ENCODE measurements around the gene SLC27A2.

SLC27A2 gene

DNA sequence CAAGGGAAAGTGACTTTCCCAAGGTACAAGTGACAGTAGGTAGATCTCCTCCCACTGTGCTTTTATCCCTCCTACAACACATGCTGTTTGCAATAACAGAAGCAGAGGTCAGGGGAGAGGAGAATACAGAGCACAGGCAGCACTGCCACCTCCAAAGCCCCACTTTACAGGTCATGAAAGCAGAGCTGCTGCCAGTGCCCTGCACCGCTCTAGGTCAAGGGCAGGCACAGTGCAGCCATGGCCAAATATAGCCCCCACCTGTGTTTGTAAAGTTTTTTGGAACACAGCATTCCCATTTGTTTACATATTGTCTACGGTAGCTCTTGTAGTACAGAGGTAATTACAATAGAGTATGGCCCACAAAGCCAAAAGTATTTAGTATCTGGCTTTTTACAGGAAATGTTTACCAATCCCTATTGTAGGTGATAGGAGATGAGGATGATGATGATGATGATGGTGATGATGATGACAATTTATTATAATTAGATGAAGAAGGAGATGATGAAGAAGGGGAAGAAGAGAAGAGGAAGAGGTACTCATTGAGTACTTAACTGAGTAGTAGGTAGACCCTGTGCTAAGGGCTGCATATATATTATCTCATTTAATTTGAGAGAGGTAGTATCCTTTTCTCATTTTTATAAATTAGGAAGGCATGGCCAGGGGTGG, 63.1 kb downstream of the SLC27A2 start:
- DNase-seq: no peak

DNA sequence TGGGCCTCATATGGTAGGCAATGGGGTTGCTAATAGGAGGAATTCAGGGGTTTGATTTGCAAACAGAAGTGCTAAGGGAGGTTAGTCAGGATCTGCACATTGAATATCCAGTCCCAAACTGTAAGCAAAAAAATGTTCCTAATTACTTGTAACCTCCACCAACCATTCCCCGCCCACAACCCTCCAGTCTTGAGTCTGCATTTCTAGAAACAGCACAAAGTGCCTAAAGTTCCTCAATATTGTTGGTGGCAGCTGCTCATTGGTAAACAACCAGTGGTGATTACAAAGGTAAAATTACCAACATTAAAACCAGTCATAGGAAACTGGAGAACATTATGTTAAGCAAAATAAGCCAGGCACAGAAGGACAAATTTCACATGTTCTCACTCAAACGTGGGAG, 64.6 kb downstream of the SLC27A2 start:
- DNase-seq: no peak

DNA sequence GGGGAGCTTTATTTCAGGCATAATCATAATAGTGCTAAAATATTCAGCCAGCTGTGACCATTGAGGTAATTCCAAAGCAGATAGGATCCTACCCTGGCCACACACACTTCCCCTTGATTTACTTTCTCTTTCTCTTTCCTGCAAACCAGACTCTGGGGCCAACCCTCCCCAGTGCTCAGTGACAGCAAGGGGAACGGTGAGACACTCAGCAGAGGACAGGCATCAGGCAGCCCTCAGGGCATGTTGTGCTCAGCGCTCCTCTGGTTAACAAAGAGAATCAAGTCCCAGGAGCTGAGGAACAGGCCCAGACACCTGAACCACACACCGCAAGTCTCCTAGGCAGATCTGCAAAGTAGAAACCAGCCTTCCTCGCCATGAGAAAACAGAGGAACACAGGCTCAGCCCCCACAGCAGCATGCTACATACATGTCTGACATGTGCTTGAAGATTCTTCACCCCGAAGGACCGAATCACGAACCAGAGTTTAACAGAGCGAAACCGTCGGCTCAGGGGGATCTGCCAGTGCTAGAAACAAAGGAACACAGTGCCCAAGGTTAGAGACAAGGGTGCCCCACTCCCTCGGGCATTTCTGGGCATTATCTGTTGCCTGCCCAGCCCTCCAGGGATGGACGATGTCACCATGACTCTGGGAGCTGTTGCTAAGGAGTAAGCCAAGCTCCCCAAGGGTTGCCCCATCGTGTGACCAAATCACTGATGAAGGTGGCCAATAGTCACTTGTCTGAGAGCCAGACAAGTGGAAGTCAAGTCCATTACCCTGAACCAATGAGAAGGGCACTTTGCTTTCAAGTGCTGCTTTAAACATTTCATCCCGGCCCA, 66.0 kb downstream of the SLC27A2 start:
- no peak for DNase-seq

DNA sequence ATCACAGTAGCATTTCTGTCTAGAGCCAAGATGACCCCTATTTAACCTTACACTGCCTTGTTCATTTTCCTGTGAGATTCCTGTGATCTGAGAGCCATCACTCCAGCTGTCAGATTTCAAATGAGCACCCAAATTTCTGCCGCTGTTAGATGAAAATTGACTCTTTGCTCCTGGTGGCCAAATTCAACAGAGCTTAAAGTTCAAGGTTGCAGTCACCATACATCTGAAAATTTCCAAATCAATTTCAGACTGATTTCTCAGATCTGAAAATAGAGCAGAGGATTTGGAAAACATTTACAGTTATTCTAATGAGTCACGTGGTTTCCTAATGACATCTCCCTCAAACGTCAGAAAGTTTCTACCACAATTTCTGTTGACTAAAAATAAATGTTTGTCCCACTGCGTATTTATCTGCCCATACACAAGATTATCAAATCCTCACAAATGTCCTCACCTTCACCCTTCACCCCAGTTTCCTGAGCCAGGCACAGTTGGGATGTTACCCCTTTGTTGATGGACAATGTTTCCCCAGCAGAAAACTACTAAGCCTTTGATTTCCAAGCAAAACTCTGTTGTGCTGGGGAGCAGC, 67.1 kb downstream of the SLC27A2 start:
- no peak for DNase-seq

DNA sequence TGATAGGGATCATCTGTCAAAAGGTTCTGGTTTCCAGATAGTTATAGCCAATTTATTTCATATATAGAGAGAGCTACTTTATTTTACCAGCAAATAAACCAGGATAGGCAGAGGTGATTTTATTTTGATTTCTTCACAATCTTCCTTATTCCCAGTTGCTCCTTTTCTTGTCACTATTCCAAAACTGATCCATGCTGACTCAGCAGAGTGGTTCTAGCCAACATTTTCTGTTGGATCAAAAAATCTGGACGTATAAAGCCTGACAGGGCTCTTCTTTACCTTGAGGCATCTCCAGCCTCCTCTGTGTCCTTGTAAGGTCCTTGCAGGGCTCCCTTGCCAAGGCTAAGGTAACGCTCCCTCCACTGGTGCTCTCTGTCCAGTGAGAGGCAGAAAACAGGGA, 67.7 kb downstream of the SLC27A2 start:
- no peak for DNase-seq

DNA sequence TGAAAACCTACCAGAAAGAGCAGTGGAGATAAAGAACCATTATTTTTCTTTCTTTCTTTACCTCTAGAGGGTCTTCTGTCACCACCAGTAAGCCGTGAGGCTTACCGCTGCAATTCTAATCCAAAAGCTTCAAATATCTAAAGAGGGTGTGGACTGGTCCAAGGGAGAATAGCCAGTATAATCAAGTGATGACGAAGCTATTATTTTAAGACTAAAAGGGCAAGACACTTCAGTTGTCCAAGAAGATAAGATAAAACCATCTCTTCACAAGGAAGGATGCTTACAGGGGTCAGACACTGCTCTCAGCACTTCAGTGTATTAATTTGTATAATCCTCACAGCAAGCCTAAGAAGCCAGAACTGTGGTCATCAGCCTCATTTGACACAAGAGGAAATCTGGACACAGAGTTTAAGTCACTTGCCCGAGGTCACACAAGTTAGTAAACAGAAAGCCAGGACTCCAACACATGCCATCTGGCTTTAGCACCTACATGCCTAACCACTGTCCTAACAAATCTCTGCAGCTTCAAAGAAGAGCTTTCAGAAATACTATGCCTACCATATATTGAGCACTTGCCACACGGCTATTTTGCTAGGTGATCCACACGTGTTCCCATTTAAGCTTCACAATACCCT, 68.9 kb downstream of the SLC27A2 start:
- DNase-seq: no peak

DNA sequence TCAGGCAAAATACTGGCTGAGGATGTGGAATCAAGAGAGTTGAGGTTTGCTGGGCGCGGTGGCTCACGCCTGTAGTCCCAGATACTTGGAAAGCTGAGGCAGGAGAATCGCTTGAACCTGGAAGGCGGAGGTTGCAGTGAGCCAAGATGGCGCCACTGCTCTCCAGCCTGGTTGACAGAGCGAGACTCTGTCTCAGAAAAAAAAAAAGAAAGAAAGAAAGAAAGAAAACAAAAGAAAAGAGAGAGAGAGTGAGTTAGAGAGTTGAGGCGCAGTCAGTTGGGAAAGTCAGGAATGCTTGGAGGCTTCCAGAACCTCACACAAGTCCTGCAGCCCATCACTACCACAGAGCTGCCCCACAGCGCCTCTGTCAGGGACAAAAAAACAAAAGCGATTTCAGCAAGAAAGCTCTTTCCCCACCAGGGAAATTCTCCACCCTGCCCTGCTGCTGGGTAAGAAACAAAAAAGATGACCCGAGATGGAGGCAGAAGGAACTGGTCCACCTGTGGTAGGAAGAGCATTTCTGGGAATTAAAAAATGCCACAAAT, 69.7 kb downstream of the SLC27A2 start:
- no peak for DNase-seq

DNA sequence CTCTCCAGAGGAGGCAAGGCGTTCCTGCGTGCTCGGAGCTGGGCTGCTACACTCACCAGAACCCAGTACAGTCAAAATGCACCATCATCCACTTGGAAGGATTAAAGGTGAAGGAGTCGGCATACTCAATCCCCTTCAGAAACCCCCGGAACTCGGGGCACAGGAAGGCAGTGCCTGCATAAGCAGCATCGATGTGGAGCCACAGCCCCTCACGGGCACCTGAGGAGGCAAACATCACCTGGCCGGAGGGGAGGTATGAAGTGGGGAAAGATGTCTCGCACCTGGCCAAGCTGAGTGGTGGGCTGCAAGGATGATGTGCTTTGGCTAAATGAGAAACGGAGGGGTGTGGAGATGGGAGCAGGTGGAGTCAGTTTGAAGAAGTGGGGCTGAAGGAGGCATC, 70.6 kb downstream of the SLC27A2 start:
- DNase-seq: no peak

DNA sequence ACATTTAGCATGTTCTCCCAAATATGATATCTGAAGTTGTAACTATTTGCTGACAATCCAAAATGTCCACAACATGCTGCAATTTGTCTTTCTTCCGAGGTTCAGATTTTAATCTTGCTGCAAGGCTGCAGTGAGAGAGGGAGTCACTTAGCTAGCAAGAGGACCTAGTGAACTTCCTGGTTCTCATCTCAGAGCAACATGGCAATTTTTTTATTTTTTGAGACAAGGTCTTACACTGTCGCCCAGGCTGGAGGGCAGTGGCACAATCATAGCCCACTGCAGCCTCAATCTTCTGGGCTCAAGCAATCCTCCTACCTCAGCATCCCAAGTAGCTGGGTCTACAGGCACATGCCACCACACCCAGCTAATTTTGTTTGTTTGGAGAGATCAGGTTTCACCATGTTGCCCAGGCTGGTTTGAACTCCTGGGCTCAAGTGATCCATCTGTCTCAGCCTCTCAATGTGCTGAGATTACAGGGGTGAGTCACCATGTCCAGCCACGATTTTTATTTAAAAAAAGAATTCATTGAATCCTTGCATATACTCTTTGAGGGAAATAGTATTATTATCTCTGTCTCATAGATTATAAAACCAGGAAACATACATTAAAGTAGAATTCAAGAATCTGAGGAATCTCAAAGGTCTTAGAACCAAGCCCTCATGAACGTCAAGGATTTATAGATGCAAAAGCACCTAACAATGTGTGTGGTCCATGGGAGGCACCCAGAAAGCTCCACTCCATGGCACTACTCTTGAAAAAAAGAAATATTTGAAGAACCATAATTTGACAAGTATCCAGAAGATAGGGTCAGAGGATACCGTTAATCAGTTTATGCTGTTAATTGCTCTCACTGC, 74.4 kb downstream of the SLC27A2 start:
- DNase-seq: no peak

DNA sequence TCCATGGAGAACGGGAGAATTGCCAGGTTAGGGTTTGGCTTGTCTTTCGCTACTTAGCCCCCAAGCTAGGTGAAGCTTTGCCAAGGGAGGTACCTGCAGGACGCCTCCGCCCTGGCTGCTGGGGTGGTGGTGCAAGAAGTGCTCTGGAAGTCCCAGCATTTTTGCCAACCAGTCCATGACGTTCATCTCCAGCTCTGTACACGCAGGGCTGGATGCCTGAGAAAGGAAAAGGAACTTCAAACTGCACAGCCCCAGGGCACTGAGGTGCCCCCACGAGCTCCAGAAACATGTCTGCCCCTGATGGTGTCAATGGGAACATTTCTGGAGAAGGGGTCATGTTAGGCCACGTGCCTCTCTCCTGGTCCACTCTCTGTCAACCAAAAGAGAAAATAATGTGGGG, 75.3 kb downstream of the SLC27A2 start:
- DNase-seq: no peak

DNA sequence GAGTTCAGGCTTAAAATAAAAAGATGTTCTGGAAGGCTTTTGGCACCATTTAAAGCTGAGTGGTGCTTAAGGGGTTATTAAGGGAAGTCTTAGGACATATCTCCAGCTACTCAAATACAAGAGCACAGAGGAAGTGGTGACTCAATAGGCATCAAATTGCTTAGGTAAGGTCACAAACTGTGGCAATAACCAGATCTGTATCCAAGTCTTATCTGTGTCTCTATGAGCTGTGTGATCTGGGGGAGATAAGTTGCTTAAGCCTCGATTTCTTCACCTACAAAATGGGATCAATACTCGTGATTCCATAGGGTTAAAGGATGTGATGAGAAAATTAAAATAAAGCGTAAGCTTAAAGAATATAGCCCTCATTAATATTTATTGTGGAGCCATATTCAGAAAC, 75.9 kb downstream of the SLC27A2 start:
- no peak for DNase-seq

DNA sequence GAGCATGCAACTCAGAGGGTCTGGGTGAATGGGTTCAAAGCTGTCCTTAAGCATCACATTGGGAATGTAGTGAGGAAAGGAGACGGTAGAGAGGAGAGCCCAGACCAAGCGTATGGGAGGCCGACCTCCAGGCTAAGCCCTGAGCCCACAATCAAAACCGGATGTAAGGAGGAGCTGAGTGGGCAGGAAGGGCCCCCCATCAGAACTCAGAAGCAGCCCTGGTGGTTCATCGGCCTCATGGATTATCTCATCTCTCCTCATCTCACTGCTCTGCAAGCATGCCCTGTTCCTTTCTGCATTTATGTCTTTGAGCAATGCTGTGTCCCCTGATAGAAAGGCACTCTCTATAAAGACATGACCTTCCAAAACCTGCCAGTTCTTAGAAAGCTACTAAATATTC, 77.3 kb downstream of the SLC27A2 start:
- DNase-seq: no peak

DNA sequence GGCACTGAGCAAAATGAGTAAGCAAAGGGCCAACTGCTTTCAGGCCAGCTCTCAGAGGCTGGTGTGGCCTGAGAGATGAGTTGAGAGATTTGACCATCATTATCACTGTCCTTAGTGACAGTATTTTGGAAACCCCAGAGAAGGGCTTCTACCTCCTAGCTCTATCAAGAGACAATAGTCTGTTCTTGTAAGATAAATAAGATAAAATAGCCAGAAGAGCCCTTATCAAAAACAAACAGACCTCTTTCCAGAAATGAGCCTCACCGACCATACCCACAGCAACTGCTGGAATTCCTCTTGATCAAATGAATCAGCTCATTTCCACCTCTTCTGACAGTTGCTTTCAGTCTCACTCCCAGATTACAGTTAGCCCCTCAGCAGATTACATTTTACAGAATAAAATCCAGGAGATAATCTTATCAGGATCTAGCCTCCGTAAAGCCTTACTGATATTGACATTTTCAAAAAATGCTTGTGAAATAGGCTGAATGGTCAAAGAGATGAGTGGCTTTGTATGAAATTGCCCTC, 79.0 kb downstream of the SLC27A2 start:
- no peak for DNase-seq

DNA sequence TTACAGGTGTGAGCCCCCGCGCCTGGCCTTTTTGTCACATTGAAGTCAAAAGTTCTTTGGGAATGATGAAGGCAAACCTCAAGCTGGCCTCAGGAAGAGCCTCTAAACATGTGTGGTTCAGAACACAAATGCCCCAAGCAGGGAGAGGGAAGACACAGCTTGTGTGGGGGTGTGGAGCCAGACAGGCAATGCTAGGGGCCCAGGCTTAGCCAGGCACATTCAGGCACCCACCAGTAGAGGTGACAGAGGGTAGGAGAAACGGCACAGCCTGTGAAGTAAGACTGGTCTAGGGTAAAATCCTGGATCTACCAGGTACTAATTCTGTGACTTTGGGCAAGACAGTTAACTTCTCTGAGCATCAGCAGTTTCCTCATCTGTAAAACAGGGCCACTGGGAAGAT, 80.0 kb downstream of the SLC27A2 start:
- no peak for DNase-seq

DNA sequence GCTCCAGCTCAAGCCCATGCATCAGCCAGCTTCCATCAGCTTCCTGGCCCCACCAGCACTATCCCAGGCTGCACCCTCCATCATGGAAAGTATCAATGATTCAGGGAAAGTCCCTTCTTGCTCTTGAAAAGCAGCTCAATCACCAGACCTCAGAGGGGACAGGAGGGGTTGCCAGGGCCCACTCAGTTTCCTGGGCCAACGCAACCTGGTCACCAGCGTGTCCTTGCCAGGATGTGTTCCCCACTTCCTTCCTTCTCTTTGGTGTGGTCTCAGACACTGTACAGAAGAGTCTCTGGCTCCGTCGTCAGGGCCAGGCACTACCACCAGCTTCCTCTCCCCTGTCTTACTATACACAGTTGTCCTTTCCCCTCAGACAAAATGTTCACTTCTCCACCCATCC, 80.5 kb downstream of the SLC27A2 start:
- no peak for DNase-seq

DNA sequence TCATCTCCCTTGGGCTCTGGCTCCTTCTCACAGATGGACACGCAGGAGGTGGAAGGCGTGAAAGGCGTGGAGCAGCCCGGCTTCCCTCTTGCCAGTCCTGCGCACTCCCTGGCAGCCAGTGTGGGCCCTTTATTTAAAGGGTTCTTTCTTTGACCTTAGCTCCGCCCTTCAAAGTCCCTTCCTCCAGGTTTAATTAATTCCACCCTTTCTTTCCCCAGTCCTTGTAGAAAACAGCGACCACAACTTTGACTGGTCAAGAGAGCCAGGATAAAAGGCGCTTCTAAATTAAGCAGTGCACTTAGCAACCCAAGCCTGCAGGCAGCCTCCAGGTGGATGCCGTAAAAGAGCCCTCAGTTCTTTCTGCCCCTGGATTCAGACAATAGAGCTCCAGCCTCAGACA, 83.6 kb downstream of the SLC27A2 start, which contains the start of gene HDC:
Gene HDC (minus strand): TSS at position 107 of the 400 bp plus-strand sequence. CDS start 103 bp downstream, at position 4.
- peak; percentile 27 for DNase-seq

DNA sequence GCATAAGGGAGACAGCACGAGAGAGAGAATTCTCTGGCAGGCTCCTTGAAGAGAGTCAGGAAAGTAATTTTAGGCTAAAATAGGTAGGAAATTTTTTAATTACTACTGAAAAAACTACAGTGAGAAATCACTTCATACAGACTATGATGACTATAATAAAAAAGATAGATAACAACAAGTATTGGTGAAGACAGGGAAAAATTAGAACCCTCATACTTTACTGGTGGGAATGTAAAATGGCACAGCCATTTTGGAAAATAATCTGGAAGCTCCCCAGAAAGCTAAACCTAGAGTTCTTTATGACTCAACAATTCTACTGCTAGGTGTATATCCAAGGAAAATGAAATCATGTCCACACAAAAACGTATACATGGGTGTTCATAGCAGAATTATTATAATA, 85.6 kb downstream of the SLC27A2 start:
- no peak for DNase-seq

DNA sequence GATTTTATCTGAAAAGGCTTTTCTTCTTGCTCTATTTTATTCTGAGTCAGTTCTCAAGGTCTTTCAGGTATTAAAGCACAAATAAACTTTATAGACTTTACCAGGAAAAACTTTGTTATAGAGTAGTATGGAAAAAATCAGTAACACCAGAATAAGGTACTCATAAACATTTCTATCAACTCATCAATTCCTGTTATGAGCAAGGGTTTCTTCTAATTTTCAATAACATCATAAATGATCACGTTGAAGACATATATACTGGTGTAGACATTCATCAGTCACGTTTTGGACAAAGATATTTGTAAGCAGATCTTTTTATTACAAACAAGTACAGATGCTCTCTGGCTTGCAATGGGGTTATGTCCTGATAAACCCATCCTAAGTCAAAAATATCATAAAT, 93.1 kb downstream of the SLC27A2 start:
- no peak for DNase-seq

DNA sequence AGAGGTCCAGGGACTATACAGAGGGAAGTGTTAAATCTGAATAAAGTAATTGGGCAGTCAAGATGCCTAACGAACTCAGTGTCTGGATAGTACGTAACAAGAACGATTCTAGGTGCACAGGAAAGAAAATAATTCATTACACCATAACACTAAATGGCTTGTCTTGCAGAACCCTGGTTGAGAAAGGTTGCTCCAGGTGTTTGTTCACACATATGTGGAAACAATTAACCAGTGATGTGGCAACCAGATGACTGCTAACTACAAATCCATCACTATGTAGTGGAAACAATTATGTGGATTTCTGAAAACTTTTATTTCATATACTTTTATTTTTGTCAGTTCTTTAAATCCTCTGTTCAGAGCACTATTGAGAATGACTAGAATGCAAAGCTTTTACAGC, 93.9 kb downstream of the SLC27A2 start:
- no peak for DNase-seq

DNA sequence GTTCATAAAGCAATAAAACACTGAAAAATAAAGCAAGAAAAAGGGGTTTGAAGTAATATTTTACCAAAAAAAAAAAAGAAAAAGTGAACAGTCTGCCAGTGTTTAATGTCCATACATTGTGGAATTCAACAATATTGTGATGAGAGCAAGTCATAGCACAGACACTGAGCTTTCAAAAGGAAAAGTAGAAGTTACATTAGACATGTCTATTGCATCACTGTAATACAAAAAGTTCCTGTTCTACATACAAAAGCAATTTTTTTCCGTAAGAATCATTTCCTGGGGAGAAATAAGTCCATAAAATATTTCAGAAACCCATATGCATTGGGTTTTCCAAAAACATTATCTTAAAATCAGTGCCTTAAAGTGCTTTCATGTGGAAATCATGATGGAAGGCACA, 95.4 kb downstream of the SLC27A2 start:
- no peak for DNase-seq

DNA sequence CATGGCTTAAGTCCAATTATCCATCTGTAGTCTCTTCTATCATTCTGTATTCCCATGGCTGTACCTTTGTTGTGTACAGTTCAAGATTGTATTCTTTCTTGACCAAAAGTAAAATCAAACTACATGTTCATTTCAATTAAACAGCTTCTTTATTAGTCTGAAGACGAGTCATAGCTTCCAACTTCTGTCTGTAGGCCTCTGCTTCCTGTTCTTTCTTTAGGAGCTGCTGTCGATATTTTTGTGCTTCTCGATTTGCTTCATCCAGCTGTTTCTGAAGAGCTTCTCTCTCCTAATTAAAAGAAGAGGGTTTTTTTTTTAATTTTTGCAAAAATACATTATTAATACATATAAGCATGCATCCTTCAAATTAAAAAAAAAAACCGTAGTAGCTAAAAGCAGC, 96.5 kb downstream of the SLC27A2 start:
- no peak for DNase-seq

DNA sequence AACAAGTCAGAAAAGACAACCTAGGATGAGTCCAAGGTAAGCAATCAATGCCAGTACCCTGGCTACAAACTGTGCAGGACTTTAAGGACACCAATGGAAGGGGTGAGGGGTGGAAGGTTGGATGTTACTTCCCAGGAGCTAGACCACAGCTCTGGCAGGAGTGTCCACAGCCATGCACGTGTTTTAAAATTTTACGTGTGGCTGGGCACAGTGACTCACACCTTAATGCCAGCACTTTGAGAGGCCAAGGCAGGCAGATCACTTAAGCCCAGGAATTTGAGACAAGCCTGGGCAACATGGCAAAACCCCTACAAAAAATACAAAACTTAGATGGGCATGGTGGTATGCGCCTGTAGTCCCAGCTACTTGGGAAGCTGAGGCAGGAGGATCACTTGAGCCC, 98.3 kb downstream of the SLC27A2 start:
- no peak for DNase-seq

Measured in retina (tissue), 1 donor.